ENCODE results near the gene USP27X. TPM values are rescaled to one million over a fixed set of nuclear protein-coding genes. Genes with fewer than 3 reads are reported as not detected.
A peak's percentile ranks its signal among the peaks of the same experiment; 100 is the strongest.

USP27X gene
- 1.9 TPM for total RNA-seq
- long read RNA-seq: 0 reads

- ATAC-seq (peak; percentile 96), DNase-seq (peak; percentile 85)
- intact Hi-C loops (cut with micrococcal nuclease): no loop called here
Measured at GRCh38 chrX:49878834-49879655, at the start of gene USP27X. Gene USP27X, plus strand, starts transcription at chrX:49879484. Its CDS starts 824 bp downstream, at chrX:49880308.

DNA sequence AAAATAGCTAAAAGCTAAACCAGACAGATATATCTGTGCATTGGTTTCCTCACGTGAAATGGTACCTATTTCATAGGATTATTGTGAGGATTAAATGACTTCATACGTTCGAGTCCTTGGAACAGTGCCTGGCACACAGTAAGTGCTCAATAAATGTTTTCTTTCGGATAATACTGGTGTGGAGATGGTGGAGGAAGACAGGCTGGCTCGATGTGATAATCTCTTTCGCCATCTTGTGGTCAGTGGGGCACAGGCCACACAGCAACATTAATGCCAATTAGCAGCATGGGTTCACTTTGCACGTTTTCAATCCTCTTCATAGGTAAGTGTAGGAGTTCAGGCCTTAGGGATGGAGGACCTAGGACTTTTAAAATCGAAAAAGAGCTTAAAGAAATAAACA is 40.9 kb upstream of the USP27X start:
- no peak for DNase-seq
- ATAC-seq: no peak
- intact Hi-C loops (cut with micrococcal nuclease): no loop called here

- ATAC-seq (peak; percentile 87), DNase-seq (peak; percentile 66)
- intact Hi-C loops (cut with micrococcal nuclease): no loop called here
Measured at GRCh38 chrX:49840679-49841078, 38.6 kb upstream of the USP27X start.

DNA sequence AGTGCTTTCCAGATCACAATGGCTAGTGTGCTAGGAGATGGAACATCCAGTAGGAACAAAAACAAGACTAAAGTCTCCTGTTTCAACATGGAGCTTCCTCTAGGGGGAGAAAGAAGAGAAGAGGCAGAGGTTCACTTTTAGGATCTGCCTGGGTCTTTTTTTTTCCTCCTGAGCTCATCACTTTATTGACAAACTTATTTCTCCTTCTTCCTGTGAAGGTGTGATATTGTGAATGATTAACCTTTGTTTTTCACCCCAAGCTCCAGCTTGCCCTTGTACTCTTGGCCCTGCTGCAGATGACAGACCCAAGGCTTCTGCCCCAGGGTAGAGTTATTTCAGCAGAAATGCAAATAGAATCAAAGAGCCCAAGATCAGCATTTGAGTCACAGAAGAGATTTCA is 36.7 kb upstream of the USP27X start:
- DNase-seq: no peak
- intact Hi-C loops (cut with micrococcal nuclease): no loop called here
- no peak for ATAC-seq

DNA sequence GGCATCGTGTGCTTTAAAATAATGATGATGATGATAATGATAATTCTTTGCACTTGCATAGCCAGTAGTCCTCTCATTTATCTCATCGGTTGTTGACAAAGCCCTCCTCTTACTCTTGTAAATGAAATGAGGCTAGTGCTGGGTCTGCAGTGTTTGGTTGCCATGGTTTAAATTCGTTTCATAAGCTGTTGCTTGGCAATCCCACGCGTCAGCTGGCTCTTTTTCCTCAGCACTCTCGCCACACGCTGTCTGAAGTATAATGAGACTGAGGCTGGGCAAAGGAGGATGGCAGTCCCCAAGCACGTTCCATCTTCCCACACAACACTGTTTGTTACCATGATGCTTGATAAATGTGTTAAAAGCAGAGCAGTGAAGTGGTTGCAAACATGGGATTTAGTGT is 34.7 kb upstream of the USP27X start:
- ATAC-seq (no peak), DNase-seq (no peak)
- intact Hi-C loops (cut with micrococcal nuclease): no loop called here

- DNase-seq: no peak
- intact Hi-C loops (cut with micrococcal nuclease): no loop called here
- no peak for ATAC-seq
Measured at GRCh38 chrX:49845701-49846403, 33.4 kb upstream of the USP27X start.

GRCh38 chrX:49846522-49846921 is 32.8 kb upstream of the USP27X start:
- intact Hi-C loops (cut with micrococcal nuclease): no loop called here
- DNase-seq (no peak), ATAC-seq (no peak)

- no peak for ATAC-seq
- intact Hi-C loops (cut with micrococcal nuclease): no loop called here
- no peak for DNase-seq
Measured at GRCh38 chrX:49848275-49848674, 31.0 kb upstream of the USP27X start.

DNA sequence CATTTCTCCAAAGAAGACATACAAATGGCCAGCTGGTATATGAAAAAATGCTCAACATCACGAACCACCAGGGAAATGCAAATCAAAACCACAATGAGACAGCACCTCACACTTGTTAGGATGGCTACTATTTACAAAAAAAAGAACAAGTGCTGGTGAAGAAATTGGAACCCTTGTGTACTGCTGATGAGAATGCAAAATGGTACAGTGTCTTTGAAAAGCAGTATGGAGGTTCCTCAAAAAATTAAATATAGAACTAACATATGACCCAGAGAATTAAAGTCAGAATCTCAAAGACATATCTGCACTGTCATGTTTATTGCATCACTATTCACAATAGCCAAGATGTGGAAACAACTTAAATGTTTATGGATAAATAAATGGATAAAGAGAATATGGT is 29.3 kb upstream of the USP27X start:
- intact Hi-C loops (cut with micrococcal nuclease): no loop called here
- no peak for ATAC-seq
- no peak for DNase-seq

GRCh38 chrX:49853661-49854060 is 25.6 kb upstream of the USP27X start:
- intact Hi-C loops (cut with micrococcal nuclease): no loop called here
- DNase-seq (no peak), ATAC-seq (no peak)

GRCh38 chrX:49856819-49857218 is 22.5 kb upstream of the USP27X start:
- no peak for DNase-seq
- intact Hi-C loops (cut with micrococcal nuclease): no loop called here
- ATAC-seq: no peak

GRCh38 chrX:49858341-49858740 is 20.9 kb upstream of the USP27X start:
- ATAC-seq: no peak
- intact Hi-C loops (cut with micrococcal nuclease): no loop called here
- no peak for DNase-seq

GRCh38 chrX:49859491-49859890 is 19.8 kb upstream of the USP27X start:
- ATAC-seq (no peak), DNase-seq (no peak)
- intact Hi-C loops (cut with micrococcal nuclease): no loop called here

GRCh38 chrX:49860867-49861535 is 18.3 kb upstream of the USP27X start:
- no peak for ATAC-seq
- intact Hi-C loops (cut with micrococcal nuclease): no loop called here
- DNase-seq: no peak

DNA sequence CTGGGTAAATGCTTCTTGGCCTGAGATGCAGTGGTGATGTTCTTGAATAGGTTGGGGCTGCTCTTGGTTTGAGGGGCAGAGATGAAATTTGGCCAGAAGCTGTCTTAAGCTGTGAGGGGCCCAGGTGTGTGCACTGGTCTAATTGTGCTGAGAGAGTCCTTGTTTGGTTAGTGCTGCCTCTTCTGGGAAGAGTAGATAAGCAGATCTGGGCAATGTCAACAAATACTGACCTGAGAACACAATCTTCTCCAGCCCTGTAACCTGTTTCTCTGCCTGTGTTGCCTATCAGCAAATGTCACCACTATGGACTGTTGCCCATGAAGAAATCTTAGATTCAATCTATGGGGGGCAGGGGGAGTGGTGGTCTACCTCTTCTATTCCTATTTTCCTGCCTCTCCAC is 17.2 kb upstream of the USP27X start:
- intact Hi-C loops (cut with micrococcal nuclease): no loop called here
- DNase-seq (no peak), ATAC-seq (no peak)

GRCh38 chrX:49868739-49869138 is 10.5 kb upstream of the USP27X start:
- DNase-seq (no peak), ATAC-seq (no peak)
- intact Hi-C loops (cut with micrococcal nuclease): no loop called here

GRCh38 chrX:49876750-49877149 is 2.5 kb upstream of the USP27X start:
- DNase-seq (no peak), ATAC-seq (no peak)
- intact Hi-C loops (cut with micrococcal nuclease): no loop called here

GRCh38 chrX:49877397-49878101 is 1.7 kb upstream of the USP27X start:
- no peak for ATAC-seq
- intact Hi-C loops (cut with micrococcal nuclease): no loop called here

DNA sequence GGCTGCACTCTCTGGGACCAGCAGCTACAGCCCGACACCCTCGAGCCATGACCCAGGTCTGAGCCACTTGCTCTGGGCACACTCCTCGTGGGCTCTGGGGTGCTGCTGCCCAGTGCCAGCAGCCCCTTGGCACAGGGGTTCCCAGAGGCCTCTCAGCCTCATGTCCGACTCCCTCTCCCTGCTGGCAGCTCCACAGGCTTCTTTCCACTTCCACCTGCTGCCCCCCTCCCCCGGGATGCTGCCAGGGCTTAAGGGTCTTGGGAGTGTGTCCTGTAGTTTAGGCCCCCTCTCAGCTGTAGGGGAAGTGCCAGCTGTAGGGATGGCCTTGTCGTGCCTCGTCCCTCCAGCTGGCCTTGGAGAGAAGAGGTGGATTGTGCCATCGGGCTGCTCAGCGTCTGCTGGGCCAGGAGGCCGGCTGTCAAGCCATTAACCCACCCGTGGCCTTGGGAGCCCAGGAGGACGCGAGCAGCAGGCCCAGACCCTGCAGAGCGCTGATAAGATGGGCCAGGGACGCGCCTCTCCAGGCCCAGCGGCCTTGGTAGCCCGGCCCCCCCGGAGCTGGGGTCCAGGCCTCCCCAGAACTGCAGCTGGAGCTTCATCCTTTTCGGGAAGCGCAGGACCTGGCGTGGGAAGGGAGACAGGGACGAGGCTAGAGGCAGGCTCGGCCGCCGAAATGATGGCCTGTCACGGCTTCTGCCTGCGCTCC is 1.0 kb upstream of the USP27X start:
- intact Hi-C loops (cut with micrococcal nuclease): no loop called here
- DNase-seq: no peak
- peak; percentile 27 for ATAC-seq

More at GRCh38 chrX:49877397-49878101, 1.7 kb upstream of the USP27X start:
- no peak for DNase-seq
